ENCODE data around the gene SMIM22.

The SMIM22 gene

DNA sequence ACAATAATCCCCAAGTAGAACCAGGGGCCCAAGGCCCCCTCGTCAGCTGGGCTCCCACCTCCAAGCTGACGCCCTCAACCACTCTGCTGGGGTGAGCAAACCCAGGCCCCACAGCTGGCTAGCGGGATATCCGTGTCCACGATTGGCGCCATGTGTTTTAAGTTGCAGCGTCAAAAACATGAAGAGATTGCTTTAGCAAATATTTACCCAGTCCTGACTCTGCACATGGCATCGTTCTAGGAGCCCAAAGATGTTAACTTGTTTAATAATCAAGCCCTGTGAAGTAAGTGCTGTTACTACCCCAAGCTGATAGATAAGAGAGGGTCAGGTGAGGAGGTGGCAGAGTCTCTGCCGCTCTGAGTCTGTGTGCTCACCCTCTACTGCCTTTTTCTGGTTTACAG lies 6.7 kb upstream of the SMIM22 start:
- H3K27me3 Mint-ChIP-seq (ENCODE audit: low read depth): no peaks in the 10 kb centered on the region
- no peaks in the 10 kb centered on the region for H3K4me1 Mint-ChIP-seq
- no peaks in the 10 kb centered on the region for H3K36me3 Mint-ChIP-seq (ENCODE audit: low read depth)
- H3K4me3 Mint-ChIP-seq: no peak overlapping the region
- peak overlapping the region in 1 of 3 experiments; percentile 6 for H3K27ac Mint-ChIP-seq
- H3K9me3 Mint-ChIP-seq: no peaks in the 10 kb centered on the region
- TF ChIP-seq, protein P1, sequence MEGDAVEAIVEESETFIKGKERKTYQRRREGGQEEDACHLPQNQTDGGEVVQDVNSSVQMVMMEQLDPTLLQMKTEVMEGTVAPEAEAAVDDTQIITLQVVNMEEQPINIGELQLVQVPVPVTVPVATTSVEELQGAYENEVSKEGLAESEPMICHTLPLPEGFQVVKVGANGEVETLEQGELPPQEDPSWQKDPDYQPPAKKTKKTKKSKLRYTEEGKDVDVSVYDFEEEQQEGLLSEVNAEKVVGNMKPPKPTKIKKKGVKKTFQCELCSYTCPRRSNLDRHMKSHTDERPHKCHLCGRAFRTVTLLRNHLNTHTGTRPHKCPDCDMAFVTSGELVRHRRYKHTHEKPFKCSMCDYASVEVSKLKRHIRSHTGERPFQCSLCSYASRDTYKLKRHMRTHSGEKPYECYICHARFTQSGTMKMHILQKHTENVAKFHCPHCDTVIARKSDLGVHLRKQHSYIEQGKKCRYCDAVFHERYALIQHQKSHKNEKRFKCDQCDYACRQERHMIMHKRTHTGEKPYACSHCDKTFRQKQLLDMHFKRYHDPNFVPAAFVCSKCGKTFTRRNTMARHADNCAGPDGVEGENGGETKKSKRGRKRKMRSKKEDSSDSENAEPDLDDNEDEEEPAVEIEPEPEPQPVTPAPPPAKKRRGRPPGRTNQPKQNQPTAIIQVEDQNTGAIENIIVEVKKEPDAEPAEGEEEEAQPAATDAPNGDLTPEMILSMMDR (IDR thresholded peaks at IDR 0.05; ENCODE audit: unreplicated experiment in 3 of 3): no peak

DNA sequence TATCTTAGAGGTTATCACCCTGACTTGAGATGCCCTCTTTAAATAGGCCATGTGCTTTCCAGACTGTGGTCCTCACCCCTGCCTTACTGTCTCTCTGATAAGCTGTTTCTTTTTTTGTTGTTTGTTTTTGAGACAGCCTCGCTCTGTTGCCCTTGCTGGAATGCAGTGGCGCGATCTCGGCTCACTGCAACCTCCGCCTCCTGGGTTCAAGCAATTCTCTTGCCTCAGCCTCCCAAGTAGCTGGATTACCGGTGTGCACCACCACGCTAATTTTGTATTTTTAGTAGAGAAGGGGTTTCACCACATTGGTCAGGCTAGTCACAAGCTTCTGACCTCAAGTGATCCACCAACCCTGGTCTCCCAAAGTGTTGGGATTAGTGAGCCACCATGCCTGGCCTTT lies 6.3 kb upstream of the SMIM22 start:
- Mint-ChIP-seq H3K4me3 (no peak overlapping the region), H3K27me3 (ENCODE audit: low read depth) (no peaks in the 10 kb centered on the region), H3K9me3 (no peaks in the 10 kb centered on the region), H3K4me1 (no peaks in the 10 kb centered on the region), H3K36me3 (ENCODE audit: low read depth) (no peaks in the 10 kb centered on the region), H3K27ac (peak overlapping the region in 1 of 3 experiments; percentile 6)
- TF ChIP-seq, protein P1 (IDR thresholded peaks at IDR 0.05; ENCODE audit: unreplicated experiment in 3 of 3): no peak

DNA sequence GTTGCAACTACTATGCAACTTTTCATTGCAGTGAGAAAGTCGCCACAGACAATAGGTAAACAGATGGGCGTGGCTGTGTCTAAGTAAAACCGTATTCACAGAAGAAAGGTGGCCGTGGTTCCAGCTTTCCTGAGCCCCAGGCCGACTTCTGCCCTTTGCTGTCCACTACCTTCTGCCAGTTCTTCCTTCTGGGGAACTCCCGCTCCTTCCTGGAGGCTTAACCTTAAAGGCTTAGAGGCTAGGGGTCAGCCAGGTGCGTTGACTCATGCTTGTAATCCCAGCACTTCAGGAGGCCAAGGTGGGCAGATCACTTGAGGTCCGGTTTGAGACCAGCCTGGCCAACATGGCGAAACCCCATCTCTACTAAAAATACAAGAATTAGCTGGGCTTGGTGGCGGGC lies 4.9 kb upstream of the SMIM22 start:
- Mint-ChIP-seq H3K36me3 (ENCODE audit: low read depth) (no peaks in the 10 kb centered on the region), H3K9me3 (no peaks in the 10 kb centered on the region), H3K4me1 (no peaks in the 10 kb centered on the region), H3K27ac (no peak overlapping the region), H3K4me3 (no peak overlapping the region), H3K27me3 (ENCODE audit: low read depth) (no peaks in the 10 kb centered on the region)
- TF ChIP-seq, protein P1 (IDR thresholded peaks at IDR 0.05; ENCODE audit: unreplicated experiment in 3 of 3): no peak

DNA sequence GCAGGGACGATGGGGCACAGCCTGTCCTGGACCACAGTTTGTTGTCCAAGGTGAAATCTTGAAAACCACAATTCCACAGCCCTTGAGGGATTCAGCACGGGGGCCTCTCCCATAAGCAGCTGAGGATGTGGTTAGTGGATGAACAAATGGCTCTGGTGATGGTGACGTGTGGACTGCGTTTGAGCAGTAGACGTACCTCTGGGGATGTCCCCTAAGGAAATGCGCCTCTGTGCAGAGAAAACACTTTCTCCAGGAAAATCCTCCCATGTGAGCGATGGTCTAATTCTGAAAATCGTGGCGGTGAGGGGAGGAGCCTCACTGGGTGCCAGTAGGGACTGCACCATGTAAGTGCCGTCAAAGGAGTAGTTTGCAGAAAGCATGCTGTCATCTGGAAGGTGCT lies 4.3 kb upstream of the SMIM22 start:
- no peaks in the 10 kb centered on the region for H3K4me1 Mint-ChIP-seq
- no peaks in the 10 kb centered on the region for H3K9me3 Mint-ChIP-seq
- H3K36me3 Mint-ChIP-seq (ENCODE audit: low read depth): no peaks in the 10 kb centered on the region
- H3K4me3 Mint-ChIP-seq: no peak overlapping the region
- H3K27me3 Mint-ChIP-seq (ENCODE audit: low read depth): no peaks in the 10 kb centered on the region
- no peak overlapping the region for H3K27ac Mint-ChIP-seq
- TF ChIP-seq, protein P1 (IDR thresholded peaks at IDR 0.05; ENCODE audit: unreplicated experiment in 3 of 3): no peak

DNA sequence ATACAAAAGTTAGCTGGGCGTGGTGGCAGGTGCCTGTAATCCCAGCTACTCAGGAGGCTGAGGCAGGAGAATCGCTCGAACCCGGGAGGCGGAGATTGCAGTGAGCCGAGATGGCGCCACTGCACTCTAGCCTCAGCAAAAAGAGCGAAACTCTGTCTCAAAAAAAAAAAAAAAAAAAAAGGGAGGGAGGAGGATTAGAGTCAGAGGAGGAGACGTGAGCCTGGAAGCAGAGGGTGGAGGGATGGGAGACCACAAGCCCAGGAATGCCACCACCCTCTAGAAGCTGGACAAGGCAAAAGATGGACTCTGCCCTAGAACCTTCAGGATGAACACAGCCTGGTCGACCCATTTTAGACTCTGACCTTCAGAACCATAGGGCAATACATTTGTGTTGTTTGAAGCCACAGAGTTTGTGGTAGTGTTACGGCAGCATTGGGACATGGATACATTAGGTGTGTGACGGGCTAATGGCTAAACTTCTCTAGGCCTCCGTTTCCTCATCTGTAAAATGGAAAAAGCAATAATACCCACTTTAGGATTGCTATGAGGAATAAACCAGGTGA lies 2.1 kb upstream of the SMIM22 start:
- Mint-ChIP-seq H3K36me3 (ENCODE audit: low read depth) (peaks cover 4% of the 10 kb centered on the region), H3K4me1 (no peaks in the 10 kb centered on the region), H3K9me3 (no peaks in the 10 kb centered on the region), H3K27me3 (ENCODE audit: low read depth) (no peaks in the 10 kb centered on the region), H3K4me3 (no peak overlapping the region), H3K27ac (no peak overlapping the region)
- TF ChIP-seq, protein P1 (IDR thresholded peaks at IDR 0.05; ENCODE audit: unreplicated experiment in 3 of 3): no peak

DNA sequence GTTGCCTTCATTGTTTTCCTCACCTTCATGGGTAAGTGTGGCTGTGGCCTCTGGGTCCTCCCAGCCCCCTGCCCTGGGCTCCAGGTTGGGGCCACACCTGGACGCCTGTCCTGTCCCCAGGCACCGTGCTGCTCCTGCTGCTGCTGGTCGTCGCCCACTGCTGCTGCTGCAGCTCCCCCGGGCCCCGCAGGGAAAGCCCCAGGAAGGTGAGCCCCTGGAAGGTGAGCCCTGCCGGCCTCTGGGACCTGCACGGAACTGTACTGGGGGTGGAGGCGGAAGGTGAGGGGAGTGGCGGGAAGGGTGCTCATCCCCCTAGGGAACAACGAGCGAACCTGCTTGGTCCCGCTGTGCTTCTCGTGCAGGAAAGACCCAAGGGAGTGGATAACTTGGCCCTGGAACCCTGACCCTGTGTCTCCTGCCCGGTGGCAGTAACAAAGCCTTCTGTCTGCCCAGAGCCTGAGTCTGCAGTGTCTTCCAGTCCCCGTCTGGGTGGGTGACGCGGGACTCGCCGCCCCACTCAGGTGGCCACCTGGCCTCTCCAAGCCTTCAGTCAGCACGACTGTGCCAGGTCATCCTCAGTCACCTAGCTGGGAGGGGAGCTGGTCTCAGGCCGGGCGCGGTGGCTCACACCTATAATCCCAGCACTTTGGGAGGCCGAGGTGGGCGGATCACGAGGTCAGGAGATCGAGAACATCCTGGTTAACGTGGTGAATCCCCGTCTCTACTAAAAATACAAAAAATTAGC lies 831 bp downstream of the SMIM22 start:
- Mint-ChIP-seq H3K4me1 (peaks cover 6% of the 10 kb centered on the region), H3K9me3 (no peaks in the 10 kb centered on the region), H3K27ac (no peak overlapping the region), H3K36me3 (ENCODE audit: low read depth) (peaks cover 4% of the 10 kb centered on the region), H3K4me3 (no peak overlapping the region), H3K27me3 (ENCODE audit: low read depth) (no peaks in the 10 kb centered on the region)
- TF ChIP-seq, protein P1 (IDR thresholded peaks at IDR 0.05; ENCODE audit: unreplicated experiment in 3 of 3): no peak
